ENCODE data around the gene KLB.

- no peak for TF ChIP-seq CTCF (IDR thresholded peaks at IDR 0.05)
- no peak for TF ChIP-seq POLR2A (IDR thresholded peaks at IDR 0.05)
These were observed 78.0 kb downstream of the KLB start for GRCh38 chr4:39484582-39485272.
